NCI-H1048 (cell line): ENCODE results near the gene IL2RA.
A peak's percentile ranks its signal among the peaks of the same experiment; 100 is the strongest.
"Not testable (repeated sequence)": the region's sequence is repeated elsewhere in the genome, so short reads cannot be mapped to it uniquely, and the experiment has no call there.

Experiments used
- DNase-seq: peaks from one replicate; lab custom pipeline; 2025; lab: John Stamatoyannopoulos, UW

Gene IL2RA

DNA sequence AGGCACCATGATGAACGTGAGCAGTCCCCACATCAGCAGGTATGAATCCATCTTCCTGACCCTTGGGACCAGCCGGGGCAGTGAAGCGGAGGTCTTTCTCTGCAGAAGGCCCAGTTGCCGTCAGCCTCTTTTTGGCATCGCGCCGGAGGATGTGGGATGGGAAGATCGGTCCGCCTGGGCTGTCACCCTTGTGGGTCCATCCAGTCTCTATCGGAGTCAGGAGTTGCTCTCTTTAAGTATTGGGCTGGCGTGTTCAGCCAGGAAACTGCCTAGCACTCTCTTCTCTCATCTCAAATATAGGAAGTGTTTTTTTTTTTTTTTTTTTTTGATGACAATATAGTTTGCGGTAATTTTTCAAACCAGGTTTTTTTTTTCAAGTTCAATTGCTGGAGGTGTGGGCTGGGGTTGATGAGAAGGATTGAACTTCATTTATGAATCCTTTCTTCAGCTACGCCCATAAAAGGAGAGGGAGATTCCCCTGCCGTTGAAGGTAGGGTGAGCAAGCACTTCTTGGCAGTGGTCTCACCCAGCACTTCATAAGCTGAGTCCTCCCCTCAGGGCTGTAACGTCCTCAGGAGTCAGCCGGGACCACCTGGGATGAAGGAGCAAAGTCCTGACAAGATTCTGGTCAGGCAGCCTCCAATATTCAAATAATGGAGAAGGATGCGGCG is at the start of gene IL2RA:
TSS of gene IL2RA (minus strand) at position 267 of the 671 bp plus-strand sequence. CDS start at position 51, 216 bp downstream.
- no peak for DNase-seq

DNA sequence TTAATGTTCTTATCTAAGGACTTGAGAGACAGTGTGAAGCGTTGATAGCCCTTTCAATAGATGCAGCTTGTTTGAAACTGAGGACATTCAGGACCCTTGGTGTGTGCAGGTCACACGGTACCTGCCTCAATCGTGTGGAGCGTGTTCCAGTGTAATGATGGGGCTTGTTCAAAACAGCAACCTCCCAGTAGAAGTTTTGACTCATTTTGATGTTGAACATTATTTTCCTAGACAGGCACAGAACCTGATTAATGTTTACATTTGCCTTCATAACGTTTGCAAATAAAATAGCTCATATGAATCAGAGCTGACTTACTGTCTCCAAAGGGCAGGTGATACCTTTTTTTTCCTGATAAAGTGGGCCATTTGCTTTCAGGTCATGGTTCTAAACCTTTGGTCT is 48.0 kb upstream of the IL2RA start:
- DNase-seq = no peak

DNA sequence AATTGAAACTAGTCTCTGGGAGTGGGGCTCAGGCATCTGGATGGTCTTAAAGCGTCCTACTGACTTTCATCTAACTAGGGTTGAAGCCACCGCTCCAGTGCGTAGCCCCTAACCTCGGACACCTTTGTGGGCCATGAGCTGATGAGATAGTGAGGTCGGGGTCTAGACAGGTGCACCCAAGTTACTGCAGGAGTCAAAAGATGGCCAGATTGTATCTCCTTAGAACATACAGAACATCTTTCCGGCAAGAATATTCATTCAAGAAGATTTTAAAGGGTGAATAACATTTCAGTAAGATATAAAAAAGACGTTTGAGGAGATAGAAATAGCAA is 47.2 kb upstream of the IL2RA start:
- DNase-seq = no peak

DNA sequence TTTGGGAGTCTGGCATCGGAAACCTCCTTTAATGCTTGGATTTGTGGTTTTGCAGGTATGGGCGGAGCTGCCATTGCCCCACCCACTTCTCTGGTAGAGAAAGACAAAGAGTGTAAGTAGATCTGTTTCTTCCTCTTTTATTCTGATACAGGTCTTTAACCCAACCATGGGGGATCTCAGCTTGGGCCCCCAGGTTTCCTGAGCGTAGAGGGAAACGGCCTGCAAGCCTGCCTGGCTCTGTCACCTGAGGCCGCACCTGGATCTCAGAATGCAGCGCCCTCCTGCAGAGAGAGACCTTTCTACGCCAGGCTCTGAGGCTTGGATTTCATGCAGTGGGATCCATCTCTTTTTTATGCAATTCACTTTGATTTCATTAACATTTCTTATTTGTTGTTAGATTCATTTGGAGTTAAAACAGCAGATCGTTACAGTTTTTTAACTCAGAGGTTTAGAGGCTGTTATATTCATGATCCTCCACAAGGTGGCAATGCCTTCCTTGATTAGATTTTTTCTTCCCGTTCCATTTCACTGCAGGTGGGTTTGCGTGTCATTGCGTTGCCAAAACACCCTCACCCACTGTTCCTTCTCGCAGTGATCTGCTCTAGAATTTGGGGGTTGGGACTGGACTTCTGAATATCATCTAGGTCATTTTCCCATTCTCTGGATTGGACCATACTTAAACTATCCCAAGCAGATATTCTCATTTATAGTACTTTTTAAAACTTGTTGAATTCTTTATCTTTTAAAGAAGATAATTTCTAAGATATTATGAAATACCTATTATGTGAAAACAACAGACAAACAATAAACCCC is 46.7 kb upstream of the IL2RA start:
- no peak for DNase-seq

DNA sequence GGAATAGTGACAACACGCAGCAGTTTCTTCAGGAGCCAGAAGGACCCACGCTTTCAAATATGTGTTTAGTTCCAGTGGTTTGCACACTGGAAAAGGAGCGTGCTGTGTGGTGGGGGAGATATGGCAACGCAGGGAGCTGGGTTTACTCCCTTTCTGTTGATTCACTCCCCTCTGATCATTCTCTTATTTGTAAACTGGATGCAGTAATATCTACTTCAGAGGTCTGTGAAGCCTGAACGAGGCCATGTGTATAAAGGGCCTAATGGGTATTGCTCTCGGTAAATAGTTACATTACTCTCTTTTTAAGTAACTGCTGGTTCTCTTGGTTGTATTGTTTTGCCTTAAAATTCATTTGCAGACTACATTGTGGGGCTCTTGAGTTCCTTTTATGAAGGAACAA is 45.9 kb upstream of the IL2RA start:
- DNase-seq = no peak

DNA sequence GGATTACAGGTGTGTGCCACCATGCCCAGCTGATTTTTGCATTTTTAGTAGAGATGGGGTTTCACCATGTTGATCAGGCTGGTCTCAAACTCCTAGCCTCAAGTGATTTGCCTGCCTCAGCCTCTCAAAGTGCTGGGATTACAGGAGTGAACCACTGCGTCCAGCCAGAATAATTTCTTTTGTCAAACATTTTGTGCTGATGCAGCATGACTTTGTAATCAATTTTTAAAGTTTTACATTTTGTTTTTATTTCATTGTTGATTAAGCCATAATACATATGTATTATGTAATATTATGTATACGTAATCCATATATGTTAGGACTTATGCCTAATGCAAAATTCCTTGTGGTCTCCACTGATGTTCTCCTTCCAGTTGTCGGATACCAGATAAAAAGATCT is 45.4 kb upstream of the IL2RA start:
- not testable (repeated sequence) for DNase-seq

DNA sequence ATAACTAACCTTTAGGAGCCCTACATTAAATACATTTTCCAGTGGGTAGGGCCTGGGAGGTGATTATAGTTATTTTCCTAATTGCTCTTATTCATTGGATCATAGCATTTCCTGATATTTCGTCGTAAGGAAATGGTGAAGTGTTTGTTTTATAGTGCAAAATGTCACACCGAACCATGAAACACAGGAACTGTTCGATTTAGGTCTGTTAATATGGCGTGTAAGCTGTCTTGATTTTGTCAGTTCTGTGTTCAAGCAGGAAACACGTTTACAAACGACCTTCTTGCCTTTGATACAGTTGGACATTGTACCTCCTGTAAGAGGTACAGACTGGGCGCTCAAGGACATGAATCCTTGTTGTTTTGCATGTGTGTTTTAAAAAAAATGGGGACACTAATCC is 41.4 kb upstream of the IL2RA start:
- no peak for DNase-seq

DNA sequence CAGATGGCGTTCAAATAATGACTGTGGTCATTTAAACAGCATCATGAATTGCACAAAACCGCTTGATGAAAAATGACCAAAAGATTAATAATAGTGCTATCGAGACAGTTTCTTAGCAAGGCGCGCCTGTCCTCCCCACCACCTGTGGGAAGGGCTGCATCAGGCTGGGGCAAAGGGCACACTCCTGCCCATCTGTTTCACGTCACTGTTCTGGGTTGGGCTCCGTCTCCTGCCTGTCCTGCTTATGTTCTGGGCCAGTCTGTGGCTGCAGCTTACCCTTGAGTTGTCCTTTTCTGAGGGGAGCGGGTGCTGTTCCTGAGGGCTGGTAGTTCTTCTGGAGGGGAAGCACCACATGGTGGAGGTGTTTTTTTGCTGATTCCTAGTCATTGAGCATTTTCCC is 40.0 kb upstream of the IL2RA start:
- DNase-seq = no peak

DNA sequence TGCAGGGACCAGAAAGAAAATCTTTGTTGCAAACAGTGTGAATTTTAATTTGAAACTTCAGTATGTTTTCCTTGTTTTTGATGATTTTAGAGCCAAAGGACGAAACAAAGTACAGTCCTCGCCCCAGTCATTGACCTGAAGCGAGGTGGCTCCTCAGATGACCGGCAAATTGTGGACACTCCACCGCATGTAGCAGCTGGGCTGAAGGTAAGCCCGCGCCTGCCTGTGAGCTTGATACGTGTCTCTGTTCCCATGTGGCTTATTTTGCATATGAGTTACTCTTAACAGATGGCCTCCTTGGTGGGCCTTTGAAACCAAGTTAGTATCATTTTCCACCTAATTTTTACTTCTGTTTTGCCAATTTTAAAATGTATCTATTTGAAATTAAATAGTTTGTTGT is 39.0 kb upstream of the IL2RA start:
- DNase-seq = no peak

DNA sequence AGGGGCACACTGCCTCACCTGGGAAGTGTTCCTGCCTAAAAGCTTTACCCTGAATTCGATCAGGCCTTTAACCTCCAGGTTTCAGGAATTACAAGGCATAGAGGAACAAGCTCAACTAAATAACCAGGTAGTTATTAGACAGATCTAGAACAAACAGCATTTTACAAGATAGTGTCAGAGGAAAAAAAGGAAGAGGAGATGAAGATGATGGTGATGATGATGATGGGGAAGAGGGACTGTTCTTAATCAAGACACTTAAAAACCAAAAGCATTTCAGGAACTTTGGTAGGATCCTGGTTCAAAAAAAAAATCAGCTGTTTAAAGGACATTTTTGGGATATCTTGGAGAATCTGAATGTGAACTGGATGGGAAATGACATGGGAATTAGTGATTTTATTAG is 38.2 kb upstream of the IL2RA start:
- DNase-seq = no peak

DNA sequence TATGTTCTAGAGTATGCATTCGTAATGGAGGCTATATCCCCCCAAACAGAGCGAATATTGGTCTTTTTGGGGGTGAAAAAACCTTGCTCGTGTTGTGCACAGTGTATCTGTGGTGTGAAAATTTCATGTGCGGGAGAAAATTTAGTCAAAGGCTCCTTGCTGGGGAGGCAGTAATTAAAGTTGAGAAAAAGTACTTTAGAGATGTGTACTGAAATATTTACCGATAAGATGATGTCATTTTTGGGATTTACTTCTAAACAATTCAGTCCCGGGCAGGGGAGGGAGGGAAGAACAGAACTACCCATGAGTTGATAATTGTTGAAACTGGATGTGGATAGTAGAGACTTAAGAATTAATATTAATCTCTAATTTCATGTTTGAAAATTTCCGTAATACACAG is 36.0 kb upstream of the IL2RA start:
- no peak for DNase-seq

DNA sequence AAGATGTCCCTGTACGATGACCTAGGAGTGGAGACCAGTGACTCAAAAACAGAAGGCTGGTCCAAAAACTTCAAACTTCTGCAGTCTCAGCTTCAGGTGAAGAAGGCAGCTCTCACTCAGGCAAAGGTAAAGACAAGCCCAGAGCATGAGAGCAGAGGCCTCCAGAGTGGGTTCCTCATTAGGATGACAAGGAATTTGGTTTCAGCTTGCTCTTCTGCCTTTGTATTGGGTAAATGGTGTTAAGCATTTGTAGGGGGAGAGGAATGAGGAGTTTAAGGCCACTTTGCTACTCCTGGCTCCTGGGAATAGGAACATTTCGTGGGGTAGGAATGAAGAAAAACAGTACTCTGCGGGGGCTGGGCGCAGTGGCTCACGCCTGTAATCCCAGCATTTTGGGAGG is 34.9 kb upstream of the IL2RA start:
- DNase-seq = no peak

DNA sequence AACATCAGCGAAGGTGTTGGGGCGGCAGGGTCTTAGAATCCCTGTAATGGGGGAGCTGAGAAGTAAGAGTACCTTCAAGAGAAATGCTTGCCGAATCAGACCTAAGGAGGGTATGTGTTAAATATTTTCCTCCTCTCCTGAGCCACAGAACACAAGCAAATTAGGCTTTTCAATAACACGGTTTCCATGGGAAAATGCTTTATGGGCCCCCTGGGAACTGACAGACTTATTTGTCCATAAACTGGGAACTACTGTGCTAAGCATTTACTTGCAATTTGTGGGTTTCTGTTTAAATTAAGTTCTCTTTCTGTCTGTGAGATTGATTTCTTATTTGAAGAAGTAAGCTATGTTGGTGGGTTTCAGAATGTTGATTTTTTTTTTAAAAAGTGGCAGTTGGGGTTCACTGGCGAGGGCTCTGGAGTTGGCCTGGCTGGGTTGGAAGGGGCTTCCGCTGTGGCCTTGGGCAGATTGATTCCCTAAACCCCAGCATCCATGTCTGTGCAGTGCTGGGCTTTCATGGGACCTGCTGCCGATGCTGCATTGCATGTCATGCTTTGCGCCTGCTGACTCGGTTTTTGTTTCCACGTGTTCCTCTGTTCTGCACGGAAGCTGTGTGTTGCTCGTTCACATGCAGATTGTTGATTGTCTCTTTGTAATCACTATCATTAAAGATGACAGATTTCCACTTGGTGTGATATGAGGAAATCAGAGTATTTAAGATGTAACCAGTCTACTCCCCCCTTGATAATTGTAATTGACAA is 33.8 kb upstream of the IL2RA start:
- no peak for DNase-seq

DNA sequence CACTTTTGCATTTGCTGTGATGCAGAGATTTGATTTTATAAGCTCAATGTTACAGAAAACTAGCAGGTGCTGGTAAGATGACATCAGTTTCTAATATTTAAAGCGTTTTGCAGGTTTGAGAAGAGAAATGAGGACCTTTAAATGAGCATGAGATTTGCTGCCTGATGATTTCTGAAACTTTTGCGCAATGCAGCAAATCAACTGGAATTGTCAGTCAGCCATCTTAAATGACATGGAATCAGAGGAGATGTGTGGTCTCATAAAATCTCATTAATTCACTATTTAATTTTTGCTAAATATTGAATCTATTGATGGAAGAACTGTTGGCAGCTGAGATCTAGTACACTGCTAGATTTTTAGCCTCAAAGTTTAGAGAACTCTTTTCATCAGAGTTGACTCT is 30.6 kb upstream of the IL2RA start:
- DNase-seq = no peak

DNA sequence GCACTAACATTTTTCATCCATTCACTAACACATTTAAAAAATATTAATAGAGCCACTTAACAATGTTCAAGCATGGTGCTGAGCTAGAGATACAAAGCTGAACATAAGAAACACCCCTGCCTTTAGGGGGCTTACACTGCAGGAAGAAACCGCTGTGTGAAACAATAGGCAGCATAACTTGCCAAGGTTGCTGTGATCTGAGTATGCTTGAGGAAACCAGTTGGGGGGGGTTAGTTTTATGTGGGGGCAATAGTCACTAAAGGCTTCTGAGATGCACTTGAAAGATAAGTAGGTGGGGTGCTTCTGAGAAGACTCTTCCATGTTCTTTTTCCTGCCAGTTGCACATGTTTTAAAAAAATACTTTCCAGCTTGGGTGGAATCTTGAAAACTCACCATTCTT is 29.5 kb upstream of the IL2RA start:
- DNase-seq = no peak

DNA sequence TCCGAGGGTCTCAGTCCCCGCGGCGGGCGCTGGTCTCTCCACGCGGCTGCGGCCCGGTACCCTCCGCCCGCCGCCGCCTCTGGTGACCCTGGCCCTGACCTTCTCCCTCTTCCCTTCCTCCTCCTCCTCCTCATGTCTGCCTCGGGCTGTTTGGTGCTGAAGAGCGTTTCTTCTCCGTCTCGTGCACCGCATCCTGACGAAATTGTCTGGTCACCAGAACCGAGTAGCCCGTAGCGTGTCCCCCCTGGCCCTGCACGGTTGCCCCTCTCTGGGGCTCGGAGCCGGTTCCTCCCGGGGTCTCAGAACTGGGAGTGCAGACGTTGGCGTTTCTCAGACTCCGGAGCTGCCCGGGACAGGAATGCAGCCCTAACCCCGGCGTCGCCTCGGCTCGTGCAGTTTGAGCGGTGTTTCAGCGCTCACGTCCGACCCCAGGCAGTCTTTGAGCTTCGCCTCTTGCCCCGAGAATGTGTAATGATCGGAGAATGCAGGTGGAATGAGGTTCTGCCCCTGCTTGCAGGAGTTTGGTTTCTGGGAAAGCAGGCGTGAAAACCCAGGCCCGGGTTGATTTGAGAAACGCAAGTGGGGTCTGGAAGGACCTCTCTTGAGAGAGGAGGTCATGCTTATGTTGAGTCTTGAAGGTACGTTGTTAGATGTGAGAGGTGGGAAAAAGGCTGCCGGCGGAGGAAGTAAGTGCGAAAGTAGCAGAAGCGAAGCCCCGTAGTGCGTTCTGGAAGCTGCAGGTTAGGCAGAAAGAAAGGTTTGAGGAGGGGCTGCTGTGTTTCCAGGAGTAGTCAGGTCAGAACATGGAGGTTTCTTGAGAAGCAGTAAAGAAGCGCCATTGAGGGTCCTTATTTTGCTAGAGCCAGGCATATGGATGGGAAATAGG is 27.4 kb upstream of the IL2RA start:
- DNase-seq = no peak

DNA sequence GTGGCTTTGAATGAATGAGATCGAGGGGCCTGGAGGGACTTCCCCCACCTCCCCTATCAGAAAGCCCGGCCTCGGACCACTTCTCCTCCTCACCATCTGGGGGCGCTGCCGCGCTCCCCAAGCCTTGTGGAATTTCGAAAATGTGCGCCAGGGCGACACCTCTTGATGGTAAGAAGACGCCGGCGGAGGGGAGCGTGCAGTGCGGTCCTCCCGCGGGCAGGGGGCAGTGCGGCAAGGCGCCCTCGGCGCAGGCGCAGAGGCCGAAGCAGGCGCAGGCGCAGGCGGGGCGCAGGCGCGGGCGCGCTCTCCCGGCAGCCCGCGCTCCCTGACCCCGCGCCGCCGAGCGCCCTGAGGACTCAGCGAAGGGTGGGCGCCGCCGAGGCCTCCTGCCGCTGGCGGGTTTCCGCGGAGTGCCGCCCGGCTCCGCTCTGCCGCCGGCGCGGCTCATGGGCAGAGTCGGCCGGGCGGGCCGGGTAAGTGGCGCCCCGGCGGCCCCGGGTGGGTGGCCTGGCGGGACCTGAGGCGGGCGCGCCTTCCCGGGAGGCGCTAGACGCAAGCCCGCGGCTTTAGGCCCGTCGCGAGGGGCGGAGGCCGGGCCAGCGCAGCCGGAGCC is 26.7 kb upstream of the IL2RA start, which contains the start of gene RBM17:
TSS of gene RBM17 (plus strand) at position 314 of the 613 bp plus-strand sequence. CDS start 8,032 bp downstream, outside the sequence.
- peak; percentile 92 for DNase-seq

DNA sequence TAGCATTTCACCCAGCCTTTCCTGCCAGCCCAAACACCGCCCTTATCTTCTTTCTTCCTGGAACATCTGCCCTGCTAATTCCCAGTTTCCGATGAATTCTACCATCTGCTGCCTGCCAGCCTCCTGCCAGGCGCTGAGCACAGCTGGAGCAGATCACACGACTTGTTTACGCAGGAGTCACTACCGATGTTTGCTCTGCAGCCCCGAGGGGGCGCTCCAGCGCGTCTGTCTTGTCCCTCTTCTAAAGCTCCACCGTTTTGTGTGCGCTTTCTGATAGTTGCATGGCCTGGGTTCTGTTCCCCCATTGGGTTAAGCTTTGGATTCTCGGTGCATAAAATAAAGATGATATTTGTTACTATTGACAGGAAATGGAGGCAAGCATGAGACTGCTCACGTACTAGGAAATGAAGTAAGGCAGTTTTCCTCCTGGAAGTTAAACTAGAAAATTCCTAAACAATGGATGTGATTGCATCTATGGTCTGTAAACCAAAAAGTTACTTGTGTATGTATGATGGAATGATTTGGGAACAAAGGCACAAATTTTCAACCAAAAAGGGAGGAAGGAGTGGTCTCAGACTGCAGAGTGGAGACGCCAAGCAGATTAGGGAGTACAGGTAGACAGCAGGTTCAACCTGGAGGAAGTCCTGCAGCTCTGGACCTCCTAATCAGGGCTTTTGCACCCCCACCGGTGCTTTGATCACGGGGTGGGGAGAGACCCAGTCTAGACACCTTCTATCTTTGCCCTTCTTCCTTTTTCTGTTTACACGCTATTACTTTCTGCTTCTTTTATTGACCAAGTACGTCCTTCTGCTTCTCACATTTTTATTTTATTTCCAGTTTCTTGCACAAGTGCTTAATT is 24.4 kb upstream of the IL2RA start:
- peak; percentile 66 for DNase-seq

DNA sequence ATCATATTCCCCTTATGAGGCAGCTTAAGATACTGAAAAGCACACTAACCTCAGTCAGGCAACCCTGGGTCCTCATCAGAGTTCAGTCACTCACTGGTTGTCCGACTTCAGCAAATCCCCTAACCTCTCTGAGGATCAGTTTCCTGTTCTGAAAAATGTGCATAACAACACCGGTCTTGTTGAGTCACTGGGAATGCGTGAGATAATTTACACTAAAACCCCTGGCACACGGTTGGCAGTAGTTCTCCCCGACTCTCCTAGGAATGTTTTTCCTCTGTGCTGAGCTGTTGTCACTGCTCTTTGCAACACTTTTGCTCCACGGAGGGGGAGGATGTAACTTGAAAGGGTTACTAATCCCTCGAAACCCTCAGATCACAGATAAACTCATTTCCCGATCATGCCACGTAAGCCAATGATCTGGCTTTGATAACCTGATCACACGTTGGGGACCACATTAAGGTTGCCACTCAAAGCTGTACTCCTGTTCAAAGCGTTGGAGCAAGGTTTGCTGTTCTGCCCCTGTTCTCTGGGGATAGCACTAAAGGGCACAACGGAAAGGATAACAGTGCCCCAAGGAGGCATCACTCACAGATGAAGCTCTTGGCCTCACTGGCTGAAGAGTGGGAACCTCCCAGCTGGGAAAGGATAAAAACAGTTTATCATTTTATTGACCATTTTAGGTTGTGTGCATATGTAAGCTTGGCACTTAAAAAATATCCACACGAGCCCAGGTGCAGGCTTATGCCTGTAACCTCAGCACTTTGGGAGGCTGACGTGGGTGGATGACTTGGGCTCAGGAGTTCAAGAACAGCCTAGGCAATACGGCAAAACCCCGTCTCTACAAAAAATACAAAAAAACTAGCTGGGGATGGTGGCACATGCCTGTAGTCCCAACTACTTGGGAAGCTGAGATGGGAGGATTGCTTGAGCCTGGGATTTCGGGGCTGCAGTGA is 21.6 kb upstream of the IL2RA start:
- DNase-seq = no peak
